GM23338 (cell line): ENCODE measurements around the gene DCDC1. TPM values are rescaled to one million over a fixed set of nuclear protein-coding genes. Genes with fewer than 3 reads are reported as not detected.

Source experiments
- ATAC-seq: fragments of 200-7000 bp; cut with Tn5 transposase; 3 replicates; pipeline ENCODE4 v1.9.1; 2020
- DNase-seq: peaks from one replicate; pipeline ENCODE4 v3.0.0-alpha.2; 2015; ENCODE audit warnings: low spot score
- H2AFZ ChIP-seq: fragments of 200-600 bp; sonication (generic); 2 replicates; pipeline ENCODE4 v1.8.0; 2016; ENCODE audit warnings: antibody characterized with exemption, mild to moderate bottlenecking, moderate library complexity
- H3F3A ChIP-seq: fragments of 200-600 bp; sonication (generic); replicated peaks from 2 replicates; pipeline ENCODE4 v1.8.0; 2017; ENCODE audit warnings: antibody characterized with exemption, mixed run types, low read depth
- H3K27ac ChIP-seq: fragments of 200-600 bp; sonication (generic); 2 replicates; pipeline ENCODE4 v1.6.1; 2016; ENCODE audit warnings: low read depth
- H3K27me3 ChIP-seq: fragments of 200-600 bp; sonication (generic); 2 replicates; pipeline ENCODE4 v1.8.0; 2016; ENCODE audit warnings: mild to moderate bottlenecking, mixed run types, moderate library complexity; ENCODE audit not compliant: insufficient read depth
- H3K36me3 ChIP-seq: fragments of 200-600 bp; sonication (generic); 2 replicates; pipeline ENCODE4 v1.8.0; 2016; ENCODE audit warnings: mild to moderate bottlenecking; ENCODE audit not compliant: insufficient read depth
- H3K4me1 ChIP-seq: fragments of 200-600 bp; sonication (generic); 2 replicates; pipeline ENCODE4 v1.8.0; 2016; ENCODE audit warnings: mild to moderate bottlenecking, moderate library complexity; ENCODE audit not compliant: insufficient read depth
- H3K4me2 ChIP-seq: fragments of 200-600 bp; sonication (generic); 2 replicates; pipeline ENCODE4 v1.7.1; 2017; ENCODE audit warnings: mixed run types
- H3K4me3 ChIP-seq: fragments of 200-600 bp; sonication (generic); 2 replicates; pipeline ENCODE4 v1.6.1; 2016; ENCODE audit warnings: mixed run types
- H3K79me2 ChIP-seq: fragments of 200-600 bp; sonication (generic); replicated peaks from 2 replicates; pipeline ENCODE4 v1.8.0; 2017; ENCODE audit warnings: mild to moderate bottlenecking; ENCODE audit not compliant: insufficient read depth
- H3K9me2 ChIP-seq: fragments of 200-600 bp; sonication (generic); 2 replicates; pipeline ENCODE4 v1.8.0; 2017; ENCODE audit not compliant: insufficient read depth
- H4K20me1 ChIP-seq: fragments of 200-600 bp; sonication (generic); replicated peaks from 2 replicates; pipeline ENCODE4 v1.8.0; 2017; ENCODE audit warnings: mild to moderate bottlenecking; ENCODE audit not compliant: insufficient read depth
- H3K27ac Mint-ChIP-seq: 2 replicates; pipeline ENCODE4 v1.8.0; 2020; ENCODE audit warnings: inconsistent platforms, mild to moderate bottlenecking, moderate library complexity, mixed read lengths
- H3K27me3 Mint-ChIP-seq: 3 replicates; pipeline ENCODE4 v1.8.0; 2022; ENCODE audit warnings: low read depth, mild to moderate bottlenecking, moderate library complexity, mixed read lengths, inconsistent platforms; ENCODE audit not compliant: insufficient read depth, poor library complexity
- H3K36me3 Mint-ChIP-seq: 3 replicates; pipeline ENCODE4 v1.8.0; 2021; ENCODE audit warnings: low read depth, mild to moderate bottlenecking, inconsistent platforms, moderate library complexity, mixed read lengths
- H3K4me1 Mint-ChIP-seq: 3 replicates; pipeline ENCODE4 v1.8.0; 2020; ENCODE audit warnings: mild to moderate bottlenecking, inconsistent platforms, mixed read lengths
- H3K4me3 Mint-ChIP-seq: 3 replicates; pipeline ENCODE4 v1.8.0; 2021; ENCODE audit warnings: moderate library complexity, mild to moderate bottlenecking, inconsistent platforms, mixed read lengths
- H3K9me3 Mint-ChIP-seq: 3 replicates; pipeline ENCODE4 v1.8.0; 2020; ENCODE audit warnings: moderate library complexity, mild to moderate bottlenecking, inconsistent platforms, mixed read lengths
- CREB1 ChIP-seq: fragments of 250-450 bp; sonication (Bioruptor Pico); IDR thresholded peaks from 2 replicates; pipeline ENCODE4 v1.5.0; 2020; ENCODE audit warnings: low read depth, mild to moderate bottlenecking, moderate library complexity
- CTCF ChIP-seq, 2 experiments: fragments of 200-600 bp in 1 of 2; sonication (generic) in 1 of 2; conservative IDR thresholded peaks; 2 replicates each; pipeline versions ENCODE4 v1.5.1 to v1.6.1; 2016 to 2017; ENCODE audit warnings: antibody characterized with exemption in 2 of 2, low read depth in 2 of 2, mild to moderate bottlenecking in 2 of 2, moderate library complexity in 1 of 2
- ETS1 ChIP-seq: IDR thresholded peaks from 2 replicates; pipeline ENCODE4 v1.6.1; 2016; ENCODE audit warnings: antibody characterized with exemption
- EZH2phosphoT487 ChIP-seq: fragments of 200-600 bp; sonication (generic); IDR thresholded peaks from one replicate; pipeline ENCODE4 v1.8.1; 2018; ENCODE audit warnings: antibody characterized with exemption; ENCODE audit not compliant: unreplicated experiment
- JUNB ChIP-seq: IDR thresholded peaks from one replicate; pipeline ENCODE4 v1.6.1; 2016; ENCODE audit warnings: antibody characterized with exemption; ENCODE audit not compliant: unreplicated experiment
- NANOG ChIP-seq: IDR thresholded peaks from 2 replicates; pipeline ENCODE4 v1.6.1; 2016; ENCODE audit warnings: antibody characterized with exemption, borderline replicate concordance
- REST ChIP-seq: IDR thresholded peaks from one replicate; pipeline ENCODE4 v1.6.1; 2018; ENCODE audit warnings: antibody characterized with exemption; ENCODE audit not compliant: unreplicated experiment
- ZNF114 ChIP-seq: fragments of 250-450 bp; sonication (Bioruptor Pico); IDR thresholded peaks from 2 replicates; pipeline ENCODE4 v1.5.0; 2020; ENCODE audit warnings: mild to moderate bottlenecking, moderate library complexity
- ZNF331 ChIP-seq: fragments of 250-450 bp; sonication (Bioruptor Pico); IDR thresholded peaks from 2 replicates; pipeline ENCODE4 v1.5.0; 2020; ENCODE audit warnings: low read depth, mild to moderate bottlenecking, moderate library complexity
- polyA plus RNA-seq: library from polyadenylated mRNA; unstranded; fragments of >200 nt; fragmentation: Nextera tagmentation; extraction: Ambion mirVana; gene quantifications from 2 replicates; pipeline ENCODE4 v1.2.1, GENCODE V29; 2016
- total RNA-seq: library from RNA; depleted of rRNA; stranded (reverse); fragments of >200 nt; shearing (Covaris generic); gene quantifications from 2 replicates; pipeline ENCODE4 v1.2.3, GENCODE V29; 2014

Gene DCDC1
- total and polyA plus RNA-seq, 2 experiments from 2014 or later: 0.56 to 0.58 TPM

GRCh38 chr11:31069447-31070205 lies 299.9 kb downstream of the DCDC1 start (continued):
- TF ChIP-seq ETS1 (no peak), NANOG (no peak), JUNB (no peak), EZH2phosphoT487 (no peak), REST (no peak), CREB1 (CRISPR knock-in tag) (no peak)

GRCh38 chr11:31060880-31061279 lies 308.7 kb downstream of the DCDC1 start:
- Histone ChIP-seq H2AFZ (no peak overlapping the region), H3K79me2 (no peaks in the 10 kb centered on the region), H3K27me3 (no peaks in the 10 kb centered on the region), H3K4me1 (no peaks in the 10 kb centered on the region), H3K4me2 (no peak overlapping the region), H3K27ac (no peak overlapping the region), H4K20me1 (no peaks in the 10 kb centered on the region), H3K9me2 (no peaks in the 10 kb centered on the region), H3K36me3 (no peaks in the 10 kb centered on the region), H3F3A (no peaks in the 10 kb centered on the region), H3K4me3 (no peak overlapping the region)
- TF ChIP-seq JUNB: no peak
- TF ChIP-seq EZH2phosphoT487: no peak
- TF ChIP-seq CREB1 (CRISPR knock-in tag): no peak
- TF ChIP-seq REST: no peak
- TF ChIP-seq CTCF (conservative IDR thresholded peaks at IDR 0.05; ENCODE audit: low read depth in 2 of 2): no peak
- TF ChIP-seq ZNF331: no peak
- no peak for TF ChIP-seq ZNF114 (CRISPR knock-in tag)
- TF ChIP-seq NANOG: no peak
- Mint-ChIP-seq H3K4me3 (no peak overlapping the region), H3K4me1 (peaks cover 3% of the 10 kb centered on the region), H3K27ac (no peak overlapping the region), H3K27me3 (no peaks in the 10 kb centered on the region), H3K9me3 (no peaks in the 10 kb centered on the region), H3K36me3 (no peaks in the 10 kb centered on the region)
- no peak for ATAC-seq
- no peak for DNase-seq
